HG02642 (cell line): ENCODE data around the gene YTHDF1.
"Not testable (repeated sequence)": the region's sequence is repeated elsewhere in the genome, so short reads cannot be mapped to it uniquely, and the experiment has no call there.

Experiments
- ATAC-seq: cut with Tn5 transposase; IDR thresholded peaks from one replicate; pipeline ENCODE4 v1.9.1; 2021; ENCODE audit warnings: mild to moderate bottlenecking; ENCODE audit not compliant: unreplicated experiment, poor library complexity

Gene YTHDF1

GRCh38 chr20:63230800-63231268 lies 14.9 kb upstream of the YTHDF1 start:
- ATAC-seq = no peak

DNA sequence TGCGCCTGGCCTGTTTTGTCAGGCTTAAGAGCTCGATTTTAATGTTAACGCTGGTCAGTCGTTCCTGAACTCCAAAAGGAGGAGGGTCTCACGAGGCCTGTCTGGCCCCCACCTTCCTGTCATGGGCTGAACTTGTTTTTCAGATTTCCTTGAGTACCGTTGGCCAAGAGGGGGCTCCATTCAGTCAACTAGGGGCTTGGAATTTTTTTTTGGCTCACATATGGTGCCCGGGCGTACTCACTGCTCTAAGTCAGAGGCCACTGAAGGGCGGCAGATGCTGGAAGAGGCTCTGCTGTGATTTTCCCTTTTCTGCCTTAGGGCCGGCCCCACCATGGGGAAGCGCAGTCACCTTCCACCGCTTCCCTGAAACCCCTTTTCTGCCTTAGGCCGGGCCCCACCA lies 12.9 kb upstream of the YTHDF1 start:
- no peak for ATAC-seq

GRCh38 chr20:63227260-63227659 lies 11.3 kb upstream of the YTHDF1 start:
- no peak for ATAC-seq

DNA sequence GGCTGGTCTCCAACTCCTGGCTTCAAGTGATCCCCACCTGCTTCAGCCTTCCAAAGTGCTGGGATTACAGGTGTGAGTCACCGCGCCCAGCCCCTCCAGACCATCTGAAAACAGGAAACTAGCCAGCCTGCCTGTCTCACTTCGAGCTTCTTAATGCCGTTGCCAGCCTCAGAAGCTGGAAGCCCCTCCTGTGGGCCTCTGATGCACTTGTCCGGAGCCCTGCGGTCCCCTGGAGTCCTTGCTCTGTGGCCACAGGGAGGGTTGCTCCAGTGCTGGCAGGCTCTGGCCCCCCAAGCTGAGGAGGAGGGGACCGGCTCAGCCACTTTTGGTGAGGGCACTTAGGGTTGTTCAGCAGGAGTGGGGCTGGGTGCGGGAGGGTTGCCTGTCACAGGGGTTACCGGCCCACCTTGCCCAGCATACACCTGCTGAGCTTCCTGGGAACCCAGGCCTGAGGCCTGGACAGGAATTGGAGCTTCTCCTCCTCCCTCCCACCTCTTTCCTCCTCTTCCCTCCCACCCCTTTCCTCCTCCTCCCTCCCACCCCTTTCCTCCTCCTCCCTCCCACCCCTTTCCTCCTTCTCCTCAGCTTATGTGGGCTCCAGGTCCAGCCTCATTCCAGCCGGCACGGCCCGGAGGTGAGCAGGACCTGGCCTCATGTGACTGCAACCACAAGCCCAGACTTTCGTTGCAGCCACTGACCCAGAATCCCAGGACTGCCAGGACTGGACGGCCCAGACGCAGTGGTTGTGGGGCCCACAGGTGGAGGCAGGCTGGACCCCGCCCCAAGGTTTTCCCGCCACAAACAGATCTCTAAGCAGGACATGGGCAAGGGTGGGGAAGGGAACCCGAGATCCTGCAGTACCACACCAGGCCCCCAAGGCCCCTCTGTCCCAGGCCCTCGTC lies 10.4 kb upstream of the YTHDF1 start:
- no peak for ATAC-seq

DNA sequence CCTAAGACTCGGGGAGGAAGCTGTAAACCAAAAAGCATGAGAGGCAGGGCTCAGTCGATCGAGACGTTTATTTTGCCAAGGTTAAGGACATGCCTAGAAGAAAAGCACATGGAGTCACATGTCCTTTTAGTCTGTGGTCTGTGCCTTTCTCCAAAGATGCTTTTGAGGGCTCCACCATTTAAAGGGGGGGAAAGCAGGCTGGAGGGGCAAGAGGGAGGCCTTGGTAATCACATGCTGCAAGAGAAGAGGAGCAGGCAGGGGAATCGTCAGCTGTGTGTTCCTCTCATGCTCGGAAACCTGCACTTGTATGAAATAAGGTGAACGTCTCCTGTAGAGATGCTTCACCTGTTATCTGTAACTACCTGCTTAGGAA lies 9.1 kb upstream of the YTHDF1 start:
- no peak for ATAC-seq

DNA sequence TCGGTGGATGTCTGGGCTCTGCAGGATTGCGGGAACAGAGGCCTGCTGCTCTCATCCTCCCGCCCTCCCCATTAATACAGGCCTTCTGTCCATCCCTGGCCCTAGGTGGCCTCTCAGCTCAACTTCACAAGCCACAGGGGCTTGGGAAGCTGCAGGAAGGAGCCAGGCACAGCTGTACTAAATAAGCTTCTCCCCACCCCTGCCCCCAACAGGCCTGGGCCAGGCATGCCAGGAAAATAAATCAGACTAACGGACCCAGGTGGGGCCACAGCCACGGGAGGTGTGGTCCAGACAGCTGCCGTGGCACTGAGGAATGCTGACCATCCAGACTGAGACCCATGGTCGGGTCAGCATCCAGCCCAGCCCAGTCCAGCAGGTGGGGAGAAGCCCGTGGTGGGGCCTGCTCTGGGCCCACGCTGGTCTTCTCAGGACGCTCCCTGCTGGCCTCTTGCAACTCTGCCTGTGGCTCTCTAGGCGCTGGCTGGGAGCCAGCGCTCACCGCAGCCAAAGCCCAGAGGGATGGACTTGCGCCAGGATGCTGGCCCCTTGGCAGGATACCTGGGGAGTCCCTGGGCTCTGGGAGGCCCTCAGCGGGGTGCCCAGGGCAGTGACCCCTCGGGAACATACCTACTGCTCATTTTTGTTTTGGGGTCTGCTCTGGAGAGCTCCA lies 8.6 kb upstream of the YTHDF1 start:
- no peak for ATAC-seq

GRCh38 chr20:63223826-63224207 lies 7.9 kb upstream of the YTHDF1 start:
- no peak for ATAC-seq

DNA sequence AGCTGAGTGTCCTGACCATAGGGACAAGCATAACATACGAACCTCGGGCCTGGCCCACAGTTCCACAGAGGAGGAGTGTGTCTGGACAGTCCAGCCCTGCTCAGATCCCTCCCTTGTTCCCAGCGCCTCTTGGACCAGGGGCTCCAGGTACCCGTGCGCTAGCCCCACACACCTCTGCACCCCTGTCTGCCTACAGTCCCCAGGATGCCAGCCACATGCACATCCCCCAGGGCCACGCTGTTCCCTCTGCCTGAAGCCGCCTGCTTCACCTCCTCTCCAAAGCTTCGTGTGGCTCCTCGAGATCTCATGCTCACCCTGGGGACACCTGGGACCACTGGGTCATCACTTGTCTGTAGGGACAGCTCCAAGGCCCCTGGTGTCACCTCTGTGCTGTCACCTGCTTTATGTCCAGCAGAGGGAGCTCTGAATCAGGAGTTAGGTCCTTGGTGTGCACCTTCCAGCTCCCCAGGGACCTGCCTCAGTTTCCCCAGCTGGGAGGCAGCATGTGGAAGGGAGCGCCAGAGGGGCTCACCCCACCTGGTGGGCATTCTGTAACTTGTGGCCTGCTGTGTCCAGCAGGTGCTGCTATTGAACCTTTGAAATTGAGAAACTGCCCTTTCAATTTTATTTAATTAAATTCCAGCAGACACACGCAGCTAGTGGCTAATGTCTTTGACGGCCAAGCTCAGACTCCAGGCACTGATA lies 7.3 kb upstream of the YTHDF1 start:
- no peak for ATAC-seq

DNA sequence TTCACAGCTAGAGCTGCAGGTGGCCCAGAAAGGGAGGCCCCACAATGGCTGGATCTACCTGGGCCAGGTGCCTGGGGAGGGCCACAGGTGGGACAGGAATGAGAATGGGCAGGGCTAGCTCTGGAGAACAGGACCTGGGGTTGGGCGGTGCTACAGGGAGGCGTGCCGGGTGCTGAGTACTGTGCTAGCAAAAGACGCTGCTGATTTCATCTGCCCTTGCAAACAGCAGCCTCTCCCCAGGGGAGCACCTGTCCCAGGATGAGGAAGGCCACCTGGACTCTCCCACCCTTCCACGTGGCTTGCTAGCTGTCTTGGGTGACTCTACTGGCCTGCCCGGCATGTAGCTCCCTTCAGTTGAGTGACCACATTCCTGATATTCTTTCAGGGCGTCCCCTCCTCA lies 6.6 kb upstream of the YTHDF1 start:
- no peak for ATAC-seq

DNA sequence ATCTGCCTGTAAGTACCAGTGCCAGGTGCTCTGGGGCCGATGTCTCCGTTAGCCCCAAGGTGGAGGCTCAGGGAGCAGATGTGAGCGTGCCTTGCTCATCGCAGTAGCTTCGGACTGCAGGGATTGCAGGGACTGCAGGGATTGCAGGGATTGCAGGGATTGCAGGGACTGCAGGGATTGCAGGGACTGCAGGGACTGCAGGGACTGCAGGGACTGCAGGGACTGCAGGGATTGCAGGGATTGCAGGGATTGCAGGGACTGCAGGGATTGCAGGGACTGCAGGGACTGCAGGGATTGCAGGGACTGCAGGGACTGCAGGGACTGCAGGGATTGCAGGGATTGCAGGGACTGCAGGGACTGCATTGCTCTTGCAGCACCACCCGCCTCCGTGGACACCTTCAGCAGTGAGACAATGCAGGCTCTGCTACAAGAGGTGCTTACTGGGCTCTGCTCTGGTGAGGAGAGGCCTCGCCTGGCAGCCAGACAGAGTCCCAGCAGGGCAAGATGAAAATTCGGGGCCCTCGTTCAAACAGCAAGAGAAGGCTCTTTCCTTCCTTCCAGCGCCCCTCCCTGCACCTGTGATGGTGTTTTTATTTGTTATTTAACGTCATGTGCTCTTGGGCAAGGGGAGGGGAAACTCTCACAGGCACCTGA lies 5.6 kb upstream of the YTHDF1 start:
- not testable (repeated sequence) for ATAC-seq

- no peak for ATAC-seq
These were observed 4.9 kb upstream of the YTHDF1 start for GRCh38 chr20:63220696-63221399.

DNA sequence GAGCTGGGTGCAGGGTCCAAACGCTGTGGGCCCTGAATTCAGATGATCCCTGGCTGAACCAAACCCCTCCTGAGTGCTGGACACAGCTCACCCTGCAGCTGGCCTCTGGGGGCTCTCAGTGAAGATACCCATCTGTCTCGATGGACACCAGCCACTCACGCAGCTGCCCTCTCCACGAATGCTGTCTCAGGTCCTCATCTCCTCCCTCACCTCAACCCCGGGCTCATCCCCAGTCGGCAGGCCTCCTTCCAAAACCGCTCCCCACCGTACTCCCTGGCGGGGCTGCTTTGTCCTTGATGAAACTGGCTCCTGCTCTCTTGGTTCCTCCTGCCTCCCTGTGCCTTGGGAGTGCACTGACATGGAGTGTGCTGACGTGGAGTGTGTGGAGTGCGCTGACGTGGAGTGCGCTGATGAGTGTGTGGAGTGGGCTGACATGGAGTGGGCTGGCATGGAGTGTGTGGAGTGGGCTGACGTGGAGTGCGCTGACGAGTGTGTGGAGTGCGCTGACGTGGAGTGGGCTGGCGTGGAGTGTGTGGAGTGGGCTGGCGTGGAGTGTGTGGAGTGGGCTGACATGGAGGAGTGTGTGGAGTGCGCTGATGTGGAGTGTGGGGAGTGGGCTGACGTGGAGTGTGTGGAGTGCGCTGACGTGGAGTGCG lies 4.1 kb upstream of the YTHDF1 start:
- ATAC-seq = no peak

- no peak for ATAC-seq
These were observed 3.5 kb upstream of the YTHDF1 start for GRCh38 chr20:63219447-63219821.

- ATAC-seq = no peak
These were observed 2.9 kb upstream of the YTHDF1 start for GRCh38 chr20:63218701-63219446.

DNA sequence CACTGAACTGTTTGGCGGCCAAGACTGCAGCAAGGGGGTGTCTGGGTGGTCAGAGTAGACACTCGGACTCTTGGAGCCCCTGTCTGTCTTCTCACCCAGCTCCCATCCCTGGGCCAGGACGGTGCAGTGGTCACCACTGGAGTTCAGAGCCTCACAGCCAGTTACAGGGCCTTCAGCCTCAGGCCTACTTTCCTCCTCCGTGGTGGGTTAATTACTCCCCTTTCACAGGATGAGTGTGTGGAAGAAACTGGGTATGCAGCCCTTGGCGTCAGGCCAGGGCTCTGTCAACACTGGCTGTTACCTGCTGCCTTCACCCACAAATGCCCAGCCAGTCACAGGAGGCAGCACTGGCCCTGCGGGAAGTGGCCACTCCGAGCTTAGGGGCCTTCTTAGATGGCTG lies 1.8 kb upstream of the YTHDF1 start:
- ATAC-seq = no peak

GRCh38 chr20:63216849-63217471 lies 1.0 kb upstream of the YTHDF1 start:
- ATAC-seq = no peak

- ATAC-seq = peak; percentile 25
These were observed 560 bp downstream of the YTHDF1 start for GRCh38 chr20:63215101-63216040.
